ENCODE measurements around the gene PDE4DIP. TPM values are rescaled to one million over a fixed set of nuclear protein-coding genes. Genes with fewer than 3 reads are reported as not detected.
"Not testable (repeated sequence)": the region's sequence is repeated elsewhere in the genome, so short reads cannot be mapped to it uniquely, and the experiment has no call there.

Gene PDE4DIP
- total and polyA plus RNA-seq, 4 donors, result 70.7 to 339 (median 138) TPM

DNA sequence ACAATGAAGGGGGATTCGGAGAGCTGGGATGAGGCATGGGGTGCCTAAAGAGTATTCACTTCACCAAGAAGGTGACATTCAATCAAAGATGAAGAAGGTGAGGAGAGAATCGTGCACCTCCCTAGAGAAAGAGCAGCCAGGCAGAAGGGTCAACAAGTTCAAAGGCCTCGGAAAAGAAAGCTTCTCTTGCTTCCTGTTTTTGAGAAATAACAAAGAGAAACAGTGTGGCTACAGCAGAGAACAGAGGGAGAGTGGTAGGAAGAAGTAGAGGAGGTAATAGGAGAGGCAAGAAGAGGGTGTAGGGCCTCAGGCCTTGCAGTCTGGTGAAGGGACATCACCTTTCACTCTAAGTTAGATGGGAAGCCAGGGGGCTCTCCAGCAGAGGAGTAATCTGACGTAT lies 41.0 kb downstream of the PDE4DIP start:
- intact Hi-C loops (cut with DNase I); H3K9me3 ChIP-seq (ENCODE audit: control insufficient read depth, low read length); DNase-seq; ATAC-seq (ENCODE audit: low FRiP score); H3K4me3 ChIP-seq (ENCODE audit: low read length in 2 of 2); H3K36me3 ChIP-seq (ENCODE audit: control insufficient read depth in 1 of 2, insufficient read depth in 2 of 2, low read length in 1 of 2); H3K27me3 ChIP-seq (ENCODE audit: control insufficient read depth in 1 of 2, insufficient read depth in 2 of 2, low read length in 1 of 2); H3K4me1 ChIP-seq (ENCODE audit: control insufficient read depth in 1 of 2, insufficient read depth in 2 of 2, low read length in 2 of 2); H3K27ac ChIP-seq (ENCODE audit: low read depth in 1 of 2, low read length in 2 of 2): not testable (repeated sequence)
- 77 to 82% methylated on average over 2 of the region's 4 CpGs for WGBS, 2 donors

DNA sequence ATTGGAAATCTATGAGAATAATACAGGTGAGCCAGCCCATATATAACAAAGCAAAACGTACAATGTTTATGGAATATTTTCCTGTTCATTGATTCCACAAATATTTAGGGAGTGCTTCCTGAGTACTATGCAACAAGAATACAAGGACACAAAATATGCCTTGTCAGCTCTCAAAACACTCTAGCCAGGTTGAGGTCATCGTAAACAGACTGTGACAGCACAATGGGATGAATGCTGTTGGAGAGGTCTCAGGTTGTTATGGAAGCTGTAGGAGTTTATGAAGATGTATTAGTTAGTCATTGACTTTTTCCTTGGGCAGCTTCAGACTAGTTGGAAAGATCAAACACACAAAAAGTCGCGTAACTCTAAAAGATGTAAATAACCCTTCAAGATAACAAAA lies 42.1 kb downstream of the PDE4DIP start:
- H3K27me3 ChIP-seq (ENCODE audit: control insufficient read depth in 1 of 2, insufficient read depth in 2 of 2, low read length in 1 of 2); H3K4me1 ChIP-seq (ENCODE audit: control insufficient read depth in 1 of 2, insufficient read depth in 2 of 2, low read length in 2 of 2); H3K36me3 ChIP-seq (ENCODE audit: control insufficient read depth in 1 of 2, insufficient read depth in 2 of 2, low read length in 1 of 2); H3K4me3 ChIP-seq (ENCODE audit: low read length in 2 of 2); H3K9me3 ChIP-seq (ENCODE audit: control insufficient read depth, low read length); intact Hi-C loops (cut with DNase I); ATAC-seq (ENCODE audit: low FRiP score); DNase-seq; H3K27ac ChIP-seq (ENCODE audit: low read depth in 1 of 2, low read length in 2 of 2): not testable (repeated sequence)
- no CpG with 5 or more reads among the region's 4 CpGs for WGBS, 2 donors

DNA sequence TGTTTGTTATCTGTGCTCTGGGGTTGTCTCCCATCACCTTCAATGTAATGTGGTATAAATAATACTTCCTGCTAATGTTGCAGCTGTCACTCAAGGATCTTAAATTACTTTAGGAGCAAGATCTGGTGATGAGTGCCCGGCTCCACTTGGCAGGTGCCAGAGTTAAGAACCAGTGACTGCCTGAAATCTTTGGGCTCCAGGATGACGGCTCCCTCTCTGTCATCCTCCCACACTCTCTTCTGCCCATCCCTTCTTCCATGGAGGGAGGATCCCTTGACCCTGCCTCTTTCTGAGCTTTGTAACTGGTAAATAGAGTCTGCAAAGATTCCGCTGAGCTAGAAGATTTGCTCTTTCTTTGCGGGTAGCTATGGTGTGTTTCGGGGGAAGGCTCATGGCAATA lies 44.4 kb downstream of the PDE4DIP start:
- H3K4me1 ChIP-seq (ENCODE audit: control insufficient read depth in 1 of 2, insufficient read depth in 2 of 2, low read length in 2 of 2); H3K9me3 ChIP-seq (ENCODE audit: control insufficient read depth, low read length); H3K4me3 ChIP-seq (ENCODE audit: low read length in 2 of 2); H3K27ac ChIP-seq (ENCODE audit: low read depth in 1 of 2, low read length in 2 of 2); H3K36me3 ChIP-seq (ENCODE audit: control insufficient read depth in 1 of 2, insufficient read depth in 2 of 2, low read length in 1 of 2); H3K27me3 ChIP-seq (ENCODE audit: control insufficient read depth in 1 of 2, insufficient read depth in 2 of 2, low read length in 1 of 2); DNase-seq; intact Hi-C loops (cut with DNase I): not testable (repeated sequence)
- ATAC-seq (ENCODE audit: low FRiP score), result peak; percentile 38
- WGBS, 2 donors, result no CpG with 5 or more reads among the region's 5 CpGs

DNA sequence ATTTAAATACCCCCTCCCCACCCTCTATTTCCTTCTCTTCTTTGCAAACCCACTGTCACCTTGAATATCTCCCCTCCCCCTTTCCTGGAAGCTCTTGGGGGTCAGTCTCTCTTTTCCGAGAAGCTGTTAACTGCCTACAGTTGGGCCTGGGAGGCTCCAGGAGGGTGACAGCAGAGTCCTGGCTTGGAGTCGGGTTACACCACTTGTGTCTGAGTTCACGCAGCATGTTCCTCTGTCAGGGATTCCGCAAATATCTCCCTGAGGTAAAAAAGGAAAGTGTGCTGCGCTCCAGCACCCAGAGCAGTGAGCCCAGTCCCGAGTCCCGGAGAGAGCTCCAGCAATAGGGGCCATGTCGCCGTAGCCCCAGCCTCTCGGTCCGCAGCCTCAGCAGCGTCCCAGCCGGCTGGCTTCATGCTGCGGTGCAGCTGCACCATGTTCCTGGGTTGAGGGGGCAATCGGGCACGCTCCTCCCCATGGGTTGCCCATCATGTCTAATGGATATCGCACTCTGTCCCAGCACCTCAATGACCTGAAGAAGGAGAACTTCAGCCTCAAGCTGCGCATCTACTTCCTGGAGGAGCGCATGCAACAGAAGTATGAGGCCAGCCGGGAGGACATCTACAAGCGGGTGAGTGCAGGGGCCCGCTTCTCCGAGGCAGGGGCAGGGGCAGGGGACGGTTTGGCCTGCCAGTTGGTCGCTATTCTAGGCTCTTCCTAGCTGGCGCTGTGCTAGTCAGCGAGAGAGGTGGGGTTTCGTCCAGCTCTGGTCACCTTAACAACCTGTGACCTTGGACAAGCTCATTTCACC lies 45.2 kb downstream of the PDE4DIP start:
- H3K27ac ChIP-seq (ENCODE audit: low read depth in 1 of 2, low read length in 2 of 2); H3K9me3 ChIP-seq (ENCODE audit: control insufficient read depth, low read length); H3K4me1 ChIP-seq (ENCODE audit: control insufficient read depth in 1 of 2, insufficient read depth in 2 of 2, low read length in 2 of 2); H3K4me3 ChIP-seq (ENCODE audit: low read length in 2 of 2); ATAC-seq (ENCODE audit: low FRiP score); H3K27me3 ChIP-seq (ENCODE audit: control insufficient read depth in 1 of 2, insufficient read depth in 2 of 2, low read length in 1 of 2); H3K36me3 ChIP-seq (ENCODE audit: control insufficient read depth in 1 of 2, insufficient read depth in 2 of 2, low read length in 1 of 2); intact Hi-C loops (cut with DNase I): not testable (repeated sequence)
- 79% methylated on average over 10 of the region's 28 CpGs; no CpG with 5 or more reads in 1 of the 2 donors for WGBS, 2 donors
- DNase-seq, result peak in 1 of 2 donors; percentile 9

DNA sequence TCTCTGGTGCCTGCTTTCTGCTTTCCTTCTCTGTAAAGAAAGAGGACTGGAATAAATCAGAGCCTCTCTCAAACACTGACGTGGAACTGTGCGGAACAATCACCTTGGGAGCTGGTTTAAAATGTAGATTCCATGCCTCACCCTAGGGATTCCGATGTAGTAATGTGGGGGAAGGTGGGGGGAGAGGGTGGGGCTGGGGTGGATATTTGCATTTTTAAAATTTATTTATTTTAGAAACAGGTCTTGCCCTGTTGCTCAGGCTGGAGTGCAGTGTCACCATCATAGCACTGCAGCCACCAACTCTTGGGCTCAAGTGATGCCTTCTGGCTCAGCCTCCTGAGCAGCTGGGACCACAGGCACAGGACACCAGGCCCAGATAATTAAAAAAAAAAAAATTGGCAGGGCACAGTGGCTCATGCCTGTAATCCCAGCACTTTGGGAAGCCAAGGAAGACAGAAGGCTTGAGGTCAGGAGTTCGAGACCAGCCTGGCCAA lies 45.9 kb downstream of the PDE4DIP start:
- H3K4me1 ChIP-seq (ENCODE audit: control insufficient read depth in 1 of 2, insufficient read depth in 2 of 2, low read length in 2 of 2); H3K36me3 ChIP-seq (ENCODE audit: control insufficient read depth in 1 of 2, insufficient read depth in 2 of 2, low read length in 1 of 2); H3K4me3 ChIP-seq (ENCODE audit: low read length in 2 of 2); DNase-seq; intact Hi-C loops (cut with DNase I); ATAC-seq (ENCODE audit: low FRiP score); H3K27ac ChIP-seq (ENCODE audit: low read depth in 1 of 2, low read length in 2 of 2); H3K27me3 ChIP-seq (ENCODE audit: control insufficient read depth in 1 of 2, insufficient read depth in 2 of 2, low read length in 1 of 2); H3K9me3 ChIP-seq (ENCODE audit: control insufficient read depth, low read length): not testable (repeated sequence)
- WGBS, 2 donors, result no CpG with 5 or more reads among the region's 4 CpGs

DNA sequence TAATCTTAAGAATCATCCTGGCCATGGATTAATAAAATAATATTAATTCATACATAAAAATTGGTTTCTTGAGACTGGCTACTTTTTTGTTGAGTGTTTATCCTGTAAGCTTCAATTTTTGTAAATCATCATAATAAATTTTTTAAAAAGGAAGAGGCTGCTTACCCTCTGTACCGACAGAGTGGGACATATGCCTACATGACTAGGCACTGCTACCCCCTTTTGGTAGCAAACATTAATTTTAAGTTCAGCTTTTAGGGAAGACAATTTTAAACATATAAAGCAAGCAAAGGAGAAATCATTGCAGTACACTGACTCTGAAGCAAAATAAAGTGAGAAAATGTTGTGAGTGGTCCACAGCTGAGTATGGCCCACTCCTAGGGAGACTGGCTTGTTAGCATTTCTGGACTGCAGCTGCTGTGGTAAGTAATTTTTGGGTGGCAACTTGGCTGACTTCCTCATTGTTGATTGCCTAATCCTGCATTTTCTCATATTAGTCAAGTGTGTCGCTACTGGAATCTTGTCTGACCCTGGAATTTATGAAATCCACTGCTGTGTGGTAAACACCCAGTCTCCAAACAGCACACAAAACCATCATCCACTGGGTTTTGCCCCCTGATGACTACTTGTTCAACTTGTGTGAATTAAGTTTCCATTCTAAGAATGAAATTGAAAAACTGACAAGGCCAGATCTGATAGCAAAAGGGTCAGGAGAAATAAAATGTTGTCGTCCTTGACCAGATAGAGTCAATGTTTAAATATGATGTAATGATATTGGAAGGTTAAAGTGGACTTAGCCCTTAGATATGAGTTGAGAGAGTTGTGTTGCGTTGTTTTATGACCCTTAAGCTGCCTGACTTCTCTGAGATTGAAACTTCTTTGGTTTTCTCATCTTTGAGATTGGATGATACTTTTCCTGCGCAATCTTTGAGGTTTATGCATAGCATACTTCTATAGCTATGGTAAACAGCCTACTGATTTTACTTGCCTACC lies 50.4 kb downstream of the PDE4DIP start:
- H3K4me1 ChIP-seq (ENCODE audit: control insufficient read depth in 1 of 2, insufficient read depth in 2 of 2, low read length in 2 of 2); H3K4me3 ChIP-seq (ENCODE audit: low read length in 2 of 2); DNase-seq; intact Hi-C loops (cut with DNase I); H3K9me3 ChIP-seq (ENCODE audit: control insufficient read depth, low read length); H3K27ac ChIP-seq (ENCODE audit: low read depth in 1 of 2, low read length in 2 of 2); H3K27me3 ChIP-seq (ENCODE audit: control insufficient read depth in 1 of 2, insufficient read depth in 2 of 2, low read length in 1 of 2); H3K36me3 ChIP-seq (ENCODE audit: control insufficient read depth in 1 of 2, insufficient read depth in 2 of 2, low read length in 1 of 2): not testable (repeated sequence)
- WGBS, 2 donors, result no CpG with 5 or more reads among the region's 5 CpGs
- peak; percentile 81 for ATAC-seq (ENCODE audit: low FRiP score)

DNA sequence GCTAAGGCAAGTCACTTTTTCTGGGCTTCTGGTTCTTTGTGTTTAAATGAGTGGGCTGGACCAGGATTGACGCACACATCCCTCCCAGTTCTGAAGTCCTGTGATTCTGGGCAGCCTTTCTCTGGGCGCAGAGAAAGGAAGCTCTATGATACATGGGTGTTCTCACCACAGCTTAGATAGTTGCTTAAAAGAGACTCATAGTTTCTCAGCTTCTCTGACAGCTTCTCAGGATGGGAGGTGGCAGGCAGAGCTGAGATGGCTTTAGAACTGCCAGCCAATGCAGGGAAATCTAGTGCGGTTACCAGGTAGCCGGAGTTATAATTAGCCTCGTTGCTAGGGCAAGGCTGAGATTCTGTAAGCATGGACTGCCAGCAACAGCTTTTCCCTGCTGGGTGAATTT lies 55.8 kb downstream of the PDE4DIP start:
- DNase-seq; H3K36me3 ChIP-seq (ENCODE audit: control insufficient read depth in 1 of 2, insufficient read depth in 2 of 2, low read length in 1 of 2); H3K27me3 ChIP-seq (ENCODE audit: control insufficient read depth in 1 of 2, insufficient read depth in 2 of 2, low read length in 1 of 2); H3K4me1 ChIP-seq (ENCODE audit: control insufficient read depth in 1 of 2, insufficient read depth in 2 of 2, low read length in 2 of 2); H3K27ac ChIP-seq (ENCODE audit: low read depth in 1 of 2, low read length in 2 of 2); intact Hi-C loops (cut with DNase I); H3K9me3 ChIP-seq (ENCODE audit: control insufficient read depth, low read length); H3K4me3 ChIP-seq (ENCODE audit: low read length in 2 of 2): not testable (repeated sequence)
- ATAC-seq (ENCODE audit: low FRiP score), result peak; percentile 76
- WGBS, 2 donors, result no CpG with 5 or more reads among the region's 5 CpGs

DNA sequence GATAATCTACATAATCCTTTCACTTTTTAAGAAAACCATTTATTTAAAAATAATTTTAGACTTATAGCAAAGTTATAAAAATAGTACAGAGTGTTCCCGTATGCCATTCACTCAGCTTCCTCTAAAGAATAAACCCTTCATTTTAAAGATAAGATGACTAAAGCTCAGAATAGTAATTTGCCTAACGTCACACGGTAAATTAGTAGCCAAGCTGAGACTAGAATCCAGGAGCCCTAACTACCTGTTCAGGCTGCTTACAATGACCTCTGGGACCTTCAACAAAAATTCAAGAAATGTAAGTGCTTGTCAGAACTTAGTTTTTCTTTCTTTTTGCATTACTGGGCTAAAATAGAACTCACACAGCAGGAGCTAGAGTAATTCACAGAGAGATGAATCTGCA lies 56.5 kb downstream of the PDE4DIP start:
- H3K27ac ChIP-seq (ENCODE audit: low read depth in 1 of 2, low read length in 2 of 2); DNase-seq; H3K4me1 ChIP-seq (ENCODE audit: control insufficient read depth in 1 of 2, insufficient read depth in 2 of 2, low read length in 2 of 2); H3K36me3 ChIP-seq (ENCODE audit: control insufficient read depth in 1 of 2, insufficient read depth in 2 of 2, low read length in 1 of 2); H3K4me3 ChIP-seq (ENCODE audit: low read length in 2 of 2); intact Hi-C loops (cut with DNase I); H3K27me3 ChIP-seq (ENCODE audit: control insufficient read depth in 1 of 2, insufficient read depth in 2 of 2, low read length in 1 of 2); H3K9me3 ChIP-seq (ENCODE audit: control insufficient read depth, low read length): not testable (repeated sequence)
- peak; percentile 53 for ATAC-seq (ENCODE audit: low FRiP score)
- no CpG with 5 or more reads among the region's 3 CpGs for WGBS, 2 donors

All from aorta (tissue), 5 donors.